WTC11 (cell line): ENCODE measurements around the gene ARL5A. TPM values are rescaled to one million over a fixed set of nuclear protein-coding genes. Genes with fewer than 3 reads are reported as not detected.

Experiments used
- ATAC-seq: fragments of 200-7000 bp; cut with Tn5 transposase; 2 replicates; pipeline ENCODE4 v1.10.0; 2021; ENCODE audit warnings: mild to moderate bottlenecking, moderate library complexity
- CTCF ChIA-PET: fragments of 300-600 bp; sonication (Branson Sonifier 250); formaldehyde crosslinking; loops from one replicate; lab custom pipeline; 2021; ENCODE audit warnings: antibody characterized with exemption; lab: Charles Lee
- POLR2A ChIA-PET: fragments of 350-600 bp; sonication (Branson Sonifier 250); formaldehyde crosslinking; loops from one replicate; lab custom pipeline; 2021; ENCODE audit warnings: antibody characterized with exemption; lab: Charles Lee
- DNase-seq: peaks from one replicate; pipeline ENCODE4 v3.0.0; 2021; ENCODE audit warnings: low spot score
- H3K27ac Mint-ChIP-seq: 2 replicates; pipeline ENCODE4 v1.8.0; 2021; ENCODE audit warnings: mixed read lengths
- H3K27me3 Mint-ChIP-seq: 2 replicates; pipeline ENCODE4 v1.8.0; 2021; ENCODE audit warnings: low read depth, mild to moderate bottlenecking, moderate library complexity, mixed read lengths
- H3K36me3 Mint-ChIP-seq: 2 replicates; pipeline ENCODE4 v1.8.0; 2021; ENCODE audit warnings: mixed read lengths
- H3K4me1 Mint-ChIP-seq: 2 replicates; pipeline ENCODE4 v1.8.0; 2022; ENCODE audit warnings: mixed read lengths
- H3K4me3 Mint-ChIP-seq: 2 replicates; pipeline ENCODE4 v1.8.0; 2021; ENCODE audit warnings: mild to moderate bottlenecking, moderate library complexity, mixed read lengths
- H3K9me3 Mint-ChIP-seq: 2 replicates; pipeline ENCODE4 v1.8.0; 2021; ENCODE audit warnings: mixed read lengths
- AR ChIP-seq: fragments of 250-450 bp; sonication (Bioruptor Pico); IDR thresholded peaks from 2 replicates; pipeline ENCODE4 v1.9.0; 2021; ENCODE audit warnings: mild to moderate bottlenecking
- ATF1 ChIP-seq: sonication (generic); formaldehyde crosslinking; IDR thresholded peaks from 2 replicates; pipeline ENCODE4 v1.8.1; 2023; ENCODE audit warnings: mild to moderate bottlenecking, moderate library complexity, missing genetic modification reagents
- ATF6 ChIP-seq: sonication (generic); formaldehyde crosslinking; IDR thresholded peaks from 2 replicates; pipeline ENCODE4 v1.8.1; 2023; ENCODE audit warnings: mild to moderate bottlenecking, missing genetic modification reagents
- ELF4 ChIP-seq: sonication (generic); formaldehyde crosslinking; IDR thresholded peaks from 2 replicates; pipeline ENCODE4 v1.8.1; 2022; ENCODE audit warnings: low read depth, mild to moderate bottlenecking, moderate library complexity, missing genetic modification reagents
- ETV6 ChIP-seq: sonication (generic); formaldehyde crosslinking; IDR thresholded peaks from 2 replicates; pipeline ENCODE4 v1.8.1; 2022; ENCODE audit warnings: mild to moderate bottlenecking, missing genetic modification reagents
- FOXP1 ChIP-seq: sonication (generic); formaldehyde crosslinking; IDR thresholded peaks from 2 replicates; pipeline ENCODE4 v1.8.0; 2022; ENCODE audit warnings: missing genetic modification reagents, mild to moderate bottlenecking, moderate library complexity, borderline replicate concordance
- HMGA2 ChIP-seq: fragments of 250-450 bp; sonication (Bioruptor Pico); IDR thresholded peaks from 2 replicates; pipeline ENCODE4 v1.4.0; 2021; ENCODE audit warnings: mild to moderate bottlenecking, moderate library complexity
- JAZF1 ChIP-seq: fragments of 250-450 bp; sonication (Bioruptor Pico); IDR thresholded peaks from 2 replicates; pipeline ENCODE4 v1.9.0; 2021; ENCODE audit warnings: moderate library complexity, mild to moderate bottlenecking, inconsistent platforms
- JUN ChIP-seq: sonication (generic); formaldehyde crosslinking; IDR thresholded peaks from 2 replicates; pipeline ENCODE4 v1.8.0; 2023; ENCODE audit warnings: mild to moderate bottlenecking, missing genetic modification reagents
- MXD4 ChIP-seq: fragments of 250-450 bp; sonication (Bioruptor Pico); IDR thresholded peaks from 2 replicates; pipeline ENCODE4 v1.8.0; 2021; ENCODE audit warnings: mild to moderate bottlenecking, moderate library complexity, borderline replicate concordance
- NFATC4 ChIP-seq: fragments of 250-450 bp; sonication (Bioruptor Pico); IDR thresholded peaks from 2 replicates; pipeline ENCODE4 v1.9.0; 2021; ENCODE audit warnings: mild to moderate bottlenecking
- OVOL2 ChIP-seq: fragments of 250-450 bp; sonication (Bioruptor Pico); IDR thresholded peaks from 2 replicates; pipeline ENCODE4 v1.9.0; 2021; ENCODE audit warnings: mild to moderate bottlenecking, borderline replicate concordance
- RELA ChIP-seq: sonication (generic); formaldehyde crosslinking; IDR thresholded peaks from 2 replicates; pipeline ENCODE4 v1.8.1; 2022; ENCODE audit warnings: missing genetic modification reagents, mild to moderate bottlenecking, borderline replicate concordance
- RORB ChIP-seq: fragments of 250-450 bp; sonication (Bioruptor Pico); IDR thresholded peaks from 2 replicates; pipeline ENCODE4 v1.9.0; 2021; ENCODE audit warnings: mild to moderate bottlenecking
- STAT6 ChIP-seq: sonication (generic); formaldehyde crosslinking; conservative IDR thresholded peaks from 2 replicates; pipeline ENCODE4 v1.8.1; 2023; ENCODE audit warnings: mild to moderate bottlenecking, low read depth, missing genetic modification reagents, moderate library complexity
- total RNA-seq: library from RNA; stranded (reverse); gene quantifications from 3 replicates; pipeline ENCODE4 v1.2.3, GENCODE V29; 2021
- TF ChIP-seq, protein P1 (sequence below): fragments of 250-450 bp; sonication (Bioruptor Pico); IDR thresholded peaks from 2 replicates; pipeline ENCODE4 v1.9.0; 2021; ENCODE audit warnings: mild to moderate bottlenecking
- TF ChIP-seq, protein P2 (sequence below): sonication (generic); formaldehyde crosslinking; IDR thresholded peaks from 2 replicates; pipeline ENCODE4 v1.8.1; 2023; ENCODE audit warnings: mild to moderate bottlenecking, missing genetic modification reagents, moderate library complexity
- TF ChIP-seq, protein P3 (sequence below): sonication (generic); formaldehyde crosslinking; IDR thresholded peaks from 2 replicates; pipeline ENCODE4 v1.8.1; 2022; ENCODE audit warnings: mild to moderate bottlenecking, missing genetic modification reagents, moderate library complexity, borderline replicate concordance
- TF ChIP-seq, protein P4 (sequence below): sonication (generic); formaldehyde crosslinking; IDR thresholded peaks from 2 replicates; pipeline ENCODE4 v1.8.1; 2023; ENCODE audit warnings: mild to moderate bottlenecking, missing genetic modification reagents, moderate library complexity

The ARL5A gene
- total RNA-seq, 1 experiment from 2014 or later, result 82.7 TPM

DNA sequence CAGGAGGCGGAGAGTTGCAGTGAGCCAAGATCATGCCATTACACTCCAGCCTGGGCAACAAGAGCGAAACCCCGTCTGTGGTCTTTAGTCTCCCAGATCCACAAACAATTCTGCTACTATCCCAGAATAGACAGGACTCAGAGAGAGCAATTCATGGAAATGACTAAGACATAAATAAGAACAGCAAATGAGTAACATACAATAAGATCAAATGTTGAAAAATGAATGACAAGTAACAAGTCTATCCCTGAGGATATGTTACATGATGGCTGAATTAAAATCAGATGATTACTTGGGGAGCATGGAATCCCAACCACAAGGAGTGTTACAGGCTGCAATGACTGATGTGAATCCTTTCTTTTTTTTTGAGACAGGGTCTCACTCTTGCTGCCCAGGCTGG, 10.3 kb downstream of the ARL5A start:
- no peak for ATAC-seq
- POLR2A ChIA-PET, result no interaction called here
- H3K9me3 Mint-ChIP-seq, result no peaks in the 10 kb centered on the region
- H3K4me1 Mint-ChIP-seq, result peaks cover 17% of the 10 kb centered on the region
- TF ChIP-seq NFATC4 (CRISPR knock-in tag) (no peak), HMGA2 (CRISPR knock-in tag) (no peak), STAT6 (CRISPR knock-in tag) (no peak), JAZF1 (CRISPR knock-in tag) (no peak), ETV6 (no peak), JUN (CRISPR knock-in tag) (no peak), RELA (CRISPR knock-in tag) (no peak), AR (CRISPR knock-in tag) (no peak), RORB (CRISPR knock-in tag) (no peak), MXD4 (no peak), ATF6 (no peak), ELF4 (CRISPR knock-in tag) (no peak), ATF1 (CRISPR knock-in tag) (no peak), OVOL2 (no peak), FOXP1 (CRISPR knock-in tag) (no peak)
- TF ChIP-seq, protein P1, sequence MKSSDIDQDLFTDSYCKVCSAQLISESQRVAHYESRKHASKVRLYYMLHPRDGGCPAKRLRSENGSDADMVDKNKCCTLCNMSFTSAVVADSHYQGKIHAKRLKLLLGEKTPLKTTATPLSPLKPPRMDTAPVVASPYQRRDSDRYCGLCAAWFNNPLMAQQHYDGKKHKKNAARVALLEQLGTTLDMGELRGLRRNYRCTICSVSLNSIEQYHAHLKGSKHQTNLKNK (CRISPR knock-in tag), result no peak
- TF ChIP-seq, protein P2, sequence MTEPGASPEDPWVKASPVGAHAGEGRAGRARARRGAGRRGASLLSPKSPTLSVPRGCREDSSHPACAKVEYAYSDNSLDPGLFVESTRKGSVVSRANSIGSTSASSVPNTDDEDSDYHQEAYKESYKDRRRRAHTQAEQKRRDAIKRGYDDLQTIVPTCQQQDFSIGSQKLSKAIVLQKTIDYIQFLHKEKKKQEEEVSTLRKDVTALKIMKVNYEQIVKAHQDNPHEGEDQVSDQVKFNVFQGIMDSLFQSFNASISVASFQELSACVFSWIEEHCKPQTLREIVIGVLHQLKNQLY, result no peak
- TF ChIP-seq, protein P3, sequence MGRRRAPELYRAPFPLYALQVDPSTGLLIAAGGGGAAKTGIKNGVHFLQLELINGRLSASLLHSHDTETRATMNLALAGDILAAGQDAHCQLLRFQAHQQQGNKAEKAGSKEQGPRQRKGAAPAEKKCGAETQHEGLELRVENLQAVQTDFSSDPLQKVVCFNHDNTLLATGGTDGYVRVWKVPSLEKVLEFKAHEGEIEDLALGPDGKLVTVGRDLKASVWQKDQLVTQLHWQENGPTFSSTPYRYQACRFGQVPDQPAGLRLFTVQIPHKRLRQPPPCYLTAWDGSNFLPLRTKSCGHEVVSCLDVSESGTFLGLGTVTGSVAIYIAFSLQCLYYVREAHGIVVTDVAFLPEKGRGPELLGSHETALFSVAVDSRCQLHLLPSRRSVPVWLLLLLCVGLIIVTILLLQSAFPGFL (CRISPR knock-in tag), result no peak
- TF ChIP-seq, protein P4, sequence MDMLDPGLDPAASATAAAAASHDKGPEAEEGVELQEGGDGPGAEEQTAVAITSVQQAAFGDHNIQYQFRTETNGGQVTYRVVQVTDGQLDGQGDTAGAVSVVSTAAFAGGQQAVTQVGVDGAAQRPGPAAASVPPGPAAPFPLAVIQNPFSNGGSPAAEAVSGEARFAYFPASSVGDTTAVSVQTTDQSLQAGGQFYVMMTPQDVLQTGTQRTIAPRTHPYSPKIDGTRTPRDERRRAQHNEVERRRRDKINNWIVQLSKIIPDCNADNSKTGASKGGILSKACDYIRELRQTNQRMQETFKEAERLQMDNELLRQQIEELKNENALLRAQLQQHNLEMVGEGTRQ (CRISPR knock-in tag), result no peak
- TF ChIP-seq, all 79 proteins: peak for 0
- CTCF ChIA-PET, result no interaction called here
- Mint-ChIP-seq H3K36me3 (peaks cover 16% of the 10 kb centered on the region), H3K4me3 (no peak overlapping the region), H3K27me3 (no peaks in the 10 kb centered on the region), H3K27ac (no peak overlapping the region)
- DNase-seq, result no peak
